ENCODE data around the gene GPC6. TPM values are rescaled to one million over a fixed set of nuclear protein-coding genes. Genes with fewer than 3 reads are reported as not detected.

The GPC6 gene
- total and polyA plus RNA-seq, 2 donors (not counting 3 experiments of a cell fraction or from before 2014, with no cell fraction given): 0.01 TPM; not detected in 1

DNA sequence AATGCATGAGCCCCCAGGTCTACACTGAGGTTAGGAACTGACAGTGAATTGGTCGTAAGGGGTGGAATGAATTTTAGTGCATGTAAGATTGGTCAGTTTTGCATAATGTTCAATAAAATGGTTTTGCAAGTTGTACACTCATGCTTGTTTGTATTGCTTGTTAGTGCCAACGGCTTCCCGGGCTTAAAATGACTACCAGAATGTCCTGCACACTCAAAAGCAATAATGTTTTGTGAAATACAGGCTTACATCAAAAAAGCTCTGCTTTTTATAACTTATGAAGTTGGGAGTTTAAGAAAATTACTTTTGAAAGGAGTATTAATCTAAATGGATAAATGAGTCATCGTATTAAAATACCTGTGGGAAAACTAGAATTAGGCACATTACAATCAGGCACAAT is 112.9 kb downstream of the GPC6 start:
- BruUV-seq (replicated peaks): no TSS peak
- Histone ChIP-seq H3K27ac (ENCODE audit: insufficient read depth, low read depth, low read length) (no peak overlapping the region), H3K79me2 (ENCODE audit: control insufficient read depth, insufficient read depth, low read length) (no peaks in the 10 kb centered on the region), H2AFZ (ENCODE audit: low read depth, low read length) (no peak overlapping the region), H3K9ac (replicated peaks; ENCODE audit: extremely low read depth, insufficient read depth, low read length) (no peak overlapping the region), H3K9me1 (replicated peaks; ENCODE audit: control insufficient read depth, extremely low read depth, insufficient read depth, low read length) (no peaks in the 10 kb centered on the region), H3K4me3 (replicated peaks in 1 of 3; ENCODE audit: insufficient read depth in 1 of 3, low read depth in 1 of 3, low read length in 3 of 3) (no peak overlapping the region), H3K27me3 (ENCODE audit: control insufficient read depth in 2 of 2, insufficient read depth in 2 of 2, low read length in 2 of 2) (no peaks in the 10 kb centered on the region), H3K9me3 (replicated peaks; ENCODE audit: control insufficient read depth, insufficient read depth, low read length) (peaks cover 3% of the 10 kb centered on the region), H3K36me3 (ENCODE audit: control insufficient read depth in 2 of 2, extremely low read depth in 1 of 2, insufficient read depth in 2 of 2, low read length in 2 of 2) (no peaks in the 10 kb centered on the region), H3K4me2 (ENCODE audit: insufficient read depth, low read length) (no peak overlapping the region), H4K20me1 (replicated peaks; ENCODE audit: control insufficient read depth, extremely low read depth, insufficient read depth, low read length) (no peaks in the 10 kb centered on the region), H3K4me1 (ENCODE audit: control insufficient read depth, extremely low read depth, insufficient read depth, low read length) (no peaks in the 10 kb centered on the region)
- no peak for FAIRE-seq
- no peak for DNase-seq (ENCODE audit: low read depth, low spot score)
- dilution Hi-C loops (cut with MboI; ENCODE audit: extremely low pct_ligation_motif_present, low sequenced_read_pairs): no loop called here
- intact Hi-C loops (cut with micrococcal nuclease): no loop called here
- CTCF ChIA-PET: interaction anchor here (0.6 kb wide), 2 partner anchors 21 to 1437 kb away, joined by 3 to 4 read pairs; no protein-coding TSS in a partner anchor
- POLR2A ChIA-PET: no interaction called here
- no peak for TF ChIP-seq JUN (IDR thresholded peaks at IDR 0.05; ENCODE audit: borderline replicate concordance, insufficient read depth, insufficient read length, low read depth)
- no peak for TF ChIP-seq CTCF (IDR thresholded peaks at IDR 0.05; ENCODE audit: extremely low read depth in 1 of 2, insufficient read depth in 1 of 2, low read depth in 1 of 2, low read length in 2 of 2)
- TF ChIP-seq GATA2 (IDR thresholded peaks at IDR 0.05; ENCODE audit: insufficient read depth, insufficient read length, low read depth, low read length): no peak
- TF ChIP-seq FOS (IDR thresholded peaks at IDR 0.05; ENCODE audit: borderline replicate concordance, insufficient read depth, low read length): no peak
- no peak for TF ChIP-seq EZH2 (IDR thresholded peaks at IDR 0.05; ENCODE audit: borderline replicate concordance, low read depth, low read length, severe bottlenecking)
- TF ChIP-seq POLR2AphosphoS5 (IDR thresholded peaks at IDR 0.05; ENCODE audit: insufficient read depth, low read depth, low read length): no peak
- no peak for TF ChIP-seq MAX (IDR thresholded peaks at IDR 0.05; ENCODE audit: insufficient read depth, insufficient read length)
- TF ChIP-seq POLR2A (IDR thresholded peaks at IDR 0.05; ENCODE audit: low read depth, low read length): no peak
- no peak for TF ChIP-seq MYC (IDR thresholded peaks at IDR 0.05; ENCODE audit: low read depth, low read length)

Measured in endothelial cell of umbilical vein (primary cell).